Measurements from ENCODE around the gene DACT3.

DNA sequence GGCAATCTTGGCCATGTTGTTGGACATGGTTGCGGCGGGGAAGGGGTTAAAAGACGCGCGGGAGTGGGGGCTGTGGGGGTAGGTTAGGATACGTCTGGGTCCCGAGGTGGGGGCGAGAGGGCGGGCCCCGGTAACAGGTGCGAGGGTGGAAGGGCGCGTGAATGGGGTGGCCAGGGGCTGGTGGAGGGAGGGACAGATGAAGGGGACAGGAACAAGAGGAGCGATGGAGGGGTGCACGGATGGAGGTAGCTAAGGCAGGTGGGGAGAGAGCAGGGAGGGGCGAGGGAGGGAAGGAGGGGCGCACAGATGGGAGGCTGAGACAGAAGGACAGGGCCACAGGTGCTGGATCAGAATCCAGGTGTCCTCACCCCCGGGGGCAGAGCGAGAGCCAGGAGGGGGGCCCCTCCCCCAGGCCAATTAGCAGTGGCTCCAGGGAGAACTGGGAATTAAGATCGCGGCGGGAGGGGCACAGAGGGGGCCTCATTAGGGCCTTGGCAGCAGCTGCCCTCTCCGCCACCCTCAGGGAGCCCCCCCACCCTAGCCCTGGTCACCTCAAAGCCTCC, 26.2 kb downstream of the DACT3 start:
- TF ChIP-seq CTCF (IDR thresholded peaks at IDR 0.05), result no peak
- TF ChIP-seq EZH2phosphoT487 (IDR thresholded peaks at IDR 0.05), result no peak
- no peak for TF ChIP-seq EZH2 (IDR thresholded peaks at IDR 0.05)

Measured in neural progenitor cell (in vitro differentiated cells).